ENCODE data around the gene WDR93.

WDR93 gene

DNA sequence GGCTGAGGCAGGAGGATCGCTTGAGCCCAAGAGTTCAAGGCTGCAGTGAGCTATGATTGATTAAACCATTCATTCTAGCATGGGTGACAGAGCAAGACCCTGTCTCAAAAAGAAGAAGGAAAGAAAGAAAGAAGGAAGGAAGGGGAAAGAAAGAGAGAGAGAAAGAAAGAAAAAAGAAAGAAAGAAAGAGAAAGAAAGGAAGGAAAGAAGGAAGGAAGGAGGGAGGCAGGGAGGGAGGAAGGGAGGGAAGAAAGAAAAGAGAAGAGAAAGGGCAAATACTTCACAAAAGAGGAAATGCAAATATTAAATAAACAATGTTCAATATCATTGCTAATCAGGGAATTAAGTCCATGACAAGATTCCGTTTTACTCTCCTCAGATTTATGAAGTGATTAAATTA lies 31.3 kb upstream of the WDR93 start:
- Histone ChIP-seq H3K4me1 (ENCODE audit: low read depth, poor library complexity, severe bottlenecking) (peaks cover 13% of the 10 kb centered on the region), H3K4me2 (no peak overlapping the region), H3K9ac (no peak overlapping the region), H3K36me3 (ENCODE audit: insufficient read depth) (no peaks in the 10 kb centered on the region), H3K27ac (no peak overlapping the region), H3K27me3 (ENCODE audit: insufficient read depth, low read depth) (no peaks in the 10 kb centered on the region), H3K79me2 (ENCODE audit: insufficient read depth, low read depth) (no peaks in the 10 kb centered on the region), H3K4me3 (IDR thresholded peaks at IDR 0.05; ENCODE audit: insufficient read depth, low read depth, low read length) (no peak overlapping the region), H4K20me1 (ENCODE audit: insufficient read depth) (no peaks in the 10 kb centered on the region), H2AFZ (ENCODE audit: low read depth) (no peak overlapping the region)
- TF ChIP-seq, protein P1, sequence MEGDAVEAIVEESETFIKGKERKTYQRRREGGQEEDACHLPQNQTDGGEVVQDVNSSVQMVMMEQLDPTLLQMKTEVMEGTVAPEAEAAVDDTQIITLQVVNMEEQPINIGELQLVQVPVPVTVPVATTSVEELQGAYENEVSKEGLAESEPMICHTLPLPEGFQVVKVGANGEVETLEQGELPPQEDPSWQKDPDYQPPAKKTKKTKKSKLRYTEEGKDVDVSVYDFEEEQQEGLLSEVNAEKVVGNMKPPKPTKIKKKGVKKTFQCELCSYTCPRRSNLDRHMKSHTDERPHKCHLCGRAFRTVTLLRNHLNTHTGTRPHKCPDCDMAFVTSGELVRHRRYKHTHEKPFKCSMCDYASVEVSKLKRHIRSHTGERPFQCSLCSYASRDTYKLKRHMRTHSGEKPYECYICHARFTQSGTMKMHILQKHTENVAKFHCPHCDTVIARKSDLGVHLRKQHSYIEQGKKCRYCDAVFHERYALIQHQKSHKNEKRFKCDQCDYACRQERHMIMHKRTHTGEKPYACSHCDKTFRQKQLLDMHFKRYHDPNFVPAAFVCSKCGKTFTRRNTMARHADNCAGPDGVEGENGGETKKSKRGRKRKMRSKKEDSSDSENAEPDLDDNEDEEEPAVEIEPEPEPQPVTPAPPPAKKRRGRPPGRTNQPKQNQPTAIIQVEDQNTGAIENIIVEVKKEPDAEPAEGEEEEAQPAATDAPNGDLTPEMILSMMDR (conservative IDR thresholded peaks at IDR 0.05; ENCODE audit: low read depth, low read length) = no peak

DNA sequence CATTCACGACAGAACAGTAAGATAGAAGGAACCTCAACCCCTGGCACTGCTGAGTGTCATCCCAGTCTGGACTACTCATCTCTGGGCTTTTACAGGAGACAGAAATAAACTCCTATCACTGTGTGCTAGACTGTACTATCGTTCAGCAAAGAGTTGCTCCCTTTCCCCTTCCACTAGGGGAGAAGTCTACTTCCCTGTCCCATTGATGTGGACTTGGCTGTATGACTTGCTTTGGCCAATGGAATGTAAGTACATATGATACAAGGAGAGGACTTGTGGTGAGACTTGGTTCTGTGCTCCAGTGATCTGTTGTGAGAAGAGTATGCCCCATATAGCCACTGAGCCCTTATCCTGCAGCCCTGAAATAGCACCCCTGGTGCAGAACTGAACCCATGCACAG lies 30.1 kb upstream of the WDR93 start:
- no peaks in the 10 kb centered on the region for H3K27me3 ChIP-seq (ENCODE audit: insufficient read depth, low read depth)
- no peak overlapping the region for H2AFZ ChIP-seq (ENCODE audit: low read depth)
- peaks cover 12% of the 10 kb centered on the region for H3K4me1 ChIP-seq (ENCODE audit: low read depth, poor library complexity, severe bottlenecking)
- no peaks in the 10 kb centered on the region for H4K20me1 ChIP-seq (ENCODE audit: insufficient read depth)
- no peak overlapping the region for H3K9ac ChIP-seq
- H3K27ac ChIP-seq = no peak overlapping the region
- H3K36me3 ChIP-seq (ENCODE audit: insufficient read depth) = no peaks in the 10 kb centered on the region
- TF ChIP-seq, protein P1 (conservative IDR thresholded peaks at IDR 0.05; ENCODE audit: low read depth, low read length) = no peak
- H3K4me3 ChIP-seq (IDR thresholded peaks at IDR 0.05; ENCODE audit: insufficient read depth, low read depth, low read length) = no peak overlapping the region
- no peak overlapping the region for H3K4me2 ChIP-seq
- no peaks in the 10 kb centered on the region for H3K79me2 ChIP-seq (ENCODE audit: insufficient read depth, low read depth)

DNA sequence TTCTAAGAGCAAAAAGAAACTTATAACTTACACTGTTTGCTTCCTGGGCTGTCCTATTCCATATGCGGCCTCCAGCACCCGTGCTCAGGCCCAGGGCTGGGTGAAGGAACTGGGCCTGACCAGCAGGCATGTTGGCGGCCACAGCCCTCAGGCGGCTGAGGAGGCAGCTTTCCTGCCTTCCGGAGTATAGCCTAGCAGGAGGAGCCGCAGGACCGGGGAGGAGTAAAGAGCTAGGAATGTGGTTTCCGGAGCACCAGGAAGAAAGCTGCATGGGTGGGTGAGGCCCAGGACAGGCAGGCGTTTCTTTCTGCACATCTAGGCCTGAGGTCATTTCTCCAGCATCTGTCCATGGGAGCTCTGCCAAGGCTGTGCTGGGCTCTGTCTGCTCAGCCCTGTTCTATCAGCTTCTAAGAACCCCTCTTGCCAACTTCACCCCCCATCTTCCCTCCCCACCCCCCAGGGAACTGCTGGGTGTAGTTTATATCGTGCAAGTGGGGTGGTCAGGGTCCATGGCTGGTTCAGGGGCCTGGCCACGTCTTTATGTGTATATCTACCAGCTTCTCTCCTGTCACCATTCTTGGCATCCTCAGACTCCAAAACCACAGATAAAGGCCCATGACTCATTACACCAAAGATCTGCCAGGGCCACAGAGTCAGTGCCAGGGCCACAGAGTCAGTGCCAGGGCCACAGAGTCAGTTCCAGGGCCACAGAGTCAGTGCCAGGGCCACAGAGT lies 27.6 kb upstream of the WDR93 start:
- no peaks in the 10 kb centered on the region for H4K20me1 ChIP-seq (ENCODE audit: insufficient read depth)
- no peak overlapping the region for H3K4me2 ChIP-seq
- no peaks in the 10 kb centered on the region for H3K36me3 ChIP-seq (ENCODE audit: insufficient read depth)
- TF ChIP-seq, protein P1 (conservative IDR thresholded peaks at IDR 0.05; ENCODE audit: low read depth, low read length) = no peak
- H3K27me3 ChIP-seq (ENCODE audit: insufficient read depth, low read depth) = no peaks in the 10 kb centered on the region
- no peaks in the 10 kb centered on the region for H3K4me1 ChIP-seq (ENCODE audit: low read depth, poor library complexity, severe bottlenecking)
- no peak overlapping the region for H3K9ac ChIP-seq
- H3K79me2 ChIP-seq (ENCODE audit: insufficient read depth, low read depth) = no peaks in the 10 kb centered on the region
- no peak overlapping the region for H3K4me3 ChIP-seq (IDR thresholded peaks at IDR 0.05; ENCODE audit: insufficient read depth, low read depth, low read length)
- no peak overlapping the region for H3K27ac ChIP-seq
- H2AFZ ChIP-seq (ENCODE audit: low read depth) = no peak overlapping the region

DNA sequence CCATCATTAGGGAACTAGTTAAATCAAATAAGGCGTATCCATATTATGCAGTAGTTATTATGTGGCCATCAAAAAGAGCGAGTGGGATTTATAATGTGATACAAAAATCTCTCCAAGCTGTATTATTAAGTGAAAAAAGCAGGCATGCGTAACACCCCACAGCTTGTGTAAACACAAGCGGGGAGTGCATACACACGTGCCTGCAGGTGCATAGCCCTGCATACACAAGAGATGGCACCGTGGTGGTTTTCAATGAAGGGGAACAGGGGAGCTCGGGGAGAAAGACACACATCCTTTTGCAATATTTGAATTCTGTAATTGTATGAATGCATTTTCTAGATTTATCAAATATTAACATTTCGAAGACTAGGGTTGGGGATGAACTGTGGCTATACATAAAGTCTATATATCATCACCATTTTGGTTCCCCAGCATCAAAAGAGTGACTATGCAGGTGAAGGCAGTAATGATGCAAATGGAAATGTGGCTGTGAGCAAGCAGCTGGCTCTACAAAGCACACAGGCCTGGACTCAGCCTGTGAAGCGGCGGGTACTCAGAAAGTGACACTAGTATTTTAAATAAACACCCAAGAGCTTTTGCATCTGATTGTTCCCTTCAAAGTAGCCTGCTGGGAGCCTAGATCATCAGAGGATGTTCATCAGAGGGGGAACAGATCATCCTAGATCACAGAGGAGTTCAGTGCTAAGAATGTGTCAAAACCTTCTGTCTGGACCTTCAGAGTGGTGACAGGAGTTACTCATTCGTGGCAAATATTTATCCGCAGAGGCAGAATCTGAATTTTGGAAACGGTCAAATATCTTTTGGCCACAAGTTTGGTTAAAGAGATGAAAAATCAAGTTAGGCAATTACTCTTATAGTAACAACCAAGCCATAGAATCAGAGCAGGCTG lies 25.9 kb upstream of the WDR93 start:
- Histone ChIP-seq H3K4me3 (IDR thresholded peaks at IDR 0.05; ENCODE audit: insufficient read depth, low read depth, low read length) (no peak overlapping the region), H3K79me2 (ENCODE audit: insufficient read depth, low read depth) (no peaks in the 10 kb centered on the region), H3K4me2 (no peak overlapping the region), H3K36me3 (ENCODE audit: insufficient read depth) (no peaks in the 10 kb centered on the region), H3K27me3 (ENCODE audit: insufficient read depth, low read depth) (no peaks in the 10 kb centered on the region), H3K27ac (no peak overlapping the region), H2AFZ (ENCODE audit: low read depth) (no peak overlapping the region), H4K20me1 (ENCODE audit: insufficient read depth) (no peaks in the 10 kb centered on the region), H3K9ac (no peak overlapping the region), H3K4me1 (ENCODE audit: low read depth, poor library complexity, severe bottlenecking) (no peaks in the 10 kb centered on the region)
- TF ChIP-seq, protein P1 (conservative IDR thresholded peaks at IDR 0.05; ENCODE audit: low read depth, low read length) = no peak

All from KMS-11 (cell line).